Measurements from ENCODE around the gene CMTM7. TPM values are rescaled to one million over a fixed set of nuclear protein-coding genes. Genes with fewer than 3 reads are reported as not detected.

Gene CMTM7
- total and polyA plus RNA-seq, 2 donors = 12.5 to 45.7 TPM

GRCh38 chr3:32428092-32429068 is 36.7 kb downstream of the CMTM7 start:
- Histone ChIP-seq H3K27me3 (ENCODE audit: control insufficient read depth in 2 of 2, insufficient read depth in 1 of 2, low read length in 1 of 2) (no peaks in the 10 kb centered on the region), H3K9me3 (ENCODE audit: control insufficient read depth in 2 of 2, insufficient read depth in 1 of 2, low read length in 1 of 2) (peaks cover 0 to 4% of the 10 kb centered on the region in 2 donors), H3K27ac (ENCODE audit: low read depth in 1 of 2, low read length in 1 of 2) (peak overlapping the region; percentile 84 to 86), H3K4me3 (ENCODE audit: low read length in 2 of 2) (no peak overlapping the region), H3K4me1 (ENCODE audit: control insufficient read depth in 2 of 2, insufficient read depth in 2 of 2, low read length in 2 of 2) (peaks cover 41 to 83% of the 10 kb centered on the region in 2 donors), H3K36me3 (ENCODE audit: control insufficient read depth in 2 of 2, insufficient read depth in 2 of 2, low read length in 1 of 2) (no peaks in the 10 kb centered on the region)
- 35% methylated on average over 12 of the region's 12 CpGs for WGBS
- peak in 4 of 9 donors; percentile 43 to 85 (median 58) for DNase-seq (ENCODE audit: low read depth in 6 of 9, low spot score in 9 of 9)

DNA sequence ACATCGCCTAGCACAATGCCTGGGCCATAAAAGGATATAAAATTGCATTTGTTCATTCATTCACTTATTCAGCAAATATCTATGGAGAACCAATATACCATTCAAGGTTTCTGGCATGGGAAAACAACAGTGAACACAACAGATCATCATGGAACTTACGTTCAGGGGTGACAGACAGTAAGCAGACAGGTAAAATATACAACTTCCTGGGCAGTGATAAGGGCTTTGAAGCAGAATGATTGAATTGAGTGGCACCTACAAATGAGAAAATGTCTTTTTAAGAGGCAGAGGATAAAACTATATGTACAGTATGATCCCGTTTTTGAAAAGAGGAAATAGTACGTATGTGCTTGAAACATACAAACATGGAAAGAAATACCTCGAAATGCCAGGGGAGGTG is 39.2 kb downstream of the CMTM7 start:
- 61% methylated on average over 5 of the region's 5 CpGs for WGBS
- no peak for DNase-seq (ENCODE audit: low read depth in 6 of 9, low spot score in 9 of 9)
- Histone ChIP-seq H3K9me3 (ENCODE audit: control insufficient read depth in 2 of 2, insufficient read depth in 1 of 2, low read length in 1 of 2) (no peaks in the 10 kb centered on the region), H3K36me3 (ENCODE audit: control insufficient read depth in 2 of 2, insufficient read depth in 2 of 2, low read length in 1 of 2) (no peaks in the 10 kb centered on the region), H3K27ac (ENCODE audit: low read depth in 1 of 2, low read length in 1 of 2) (peak overlapping the region in 1 of 2 donors; percentile 29), H3K4me3 (ENCODE audit: low read length in 2 of 2) (no peak overlapping the region), H3K27me3 (ENCODE audit: control insufficient read depth in 2 of 2, insufficient read depth in 1 of 2, low read length in 1 of 2) (no peaks in the 10 kb centered on the region), H3K4me1 (ENCODE audit: control insufficient read depth in 2 of 2, insufficient read depth in 2 of 2, low read length in 2 of 2) (peaks cover 25 to 65% of the 10 kb centered on the region in 2 donors)

DNA sequence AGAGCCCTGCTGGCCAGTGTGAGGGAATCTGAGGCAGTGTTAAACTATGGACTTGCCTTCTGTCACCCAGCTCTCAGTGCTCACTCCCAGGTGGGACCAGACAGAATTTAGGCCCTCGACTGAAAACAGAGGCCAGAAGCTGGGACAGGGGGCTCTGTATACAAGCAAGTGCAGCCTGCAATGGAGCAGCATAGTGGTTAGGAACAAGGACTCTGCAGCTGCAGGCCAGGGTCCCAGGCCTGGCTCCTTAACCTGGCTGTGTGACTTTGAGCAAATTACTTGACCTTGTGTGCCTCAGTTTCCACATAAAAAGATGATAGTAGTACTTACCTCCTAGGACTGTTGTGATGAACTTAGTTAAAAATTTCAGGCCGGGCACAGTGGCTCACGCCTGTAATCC is 39.8 kb downstream of the CMTM7 start:
- Histone ChIP-seq H3K4me1 (ENCODE audit: control insufficient read depth in 2 of 2, insufficient read depth in 2 of 2, low read length in 2 of 2) (peaks cover 31 to 68% of the 10 kb centered on the region in 2 donors), H3K36me3 (ENCODE audit: control insufficient read depth in 2 of 2, insufficient read depth in 2 of 2, low read length in 1 of 2) (no peaks in the 10 kb centered on the region), H3K9me3 (ENCODE audit: control insufficient read depth in 2 of 2, insufficient read depth in 1 of 2, low read length in 1 of 2) (no peaks in the 10 kb centered on the region), H3K27ac (ENCODE audit: low read depth in 1 of 2, low read length in 1 of 2) (peak overlapping the region; percentile 36 to 54), H3K4me3 (ENCODE audit: low read length in 2 of 2) (no peak overlapping the region), H3K27me3 (ENCODE audit: control insufficient read depth in 2 of 2, insufficient read depth in 1 of 2, low read length in 1 of 2) (no peaks in the 10 kb centered on the region)
- DNase-seq (ENCODE audit: low read depth in 6 of 9, low spot score in 9 of 9) = no peak
- WGBS = 95% methylated on average over 3 of the region's 3 CpGs

- 95% methylated on average over 6 of the region's 6 CpGs for WGBS
- Histone ChIP-seq H3K9me3 (ENCODE audit: control insufficient read depth in 2 of 2, insufficient read depth in 1 of 2, low read length in 1 of 2) (no peaks in the 10 kb centered on the region), H3K36me3 (ENCODE audit: control insufficient read depth in 2 of 2, insufficient read depth in 2 of 2, low read length in 1 of 2) (no peaks in the 10 kb centered on the region), H3K27ac (ENCODE audit: low read depth in 1 of 2, low read length in 1 of 2) (peak overlapping the region; percentile 77 to 88), H3K4me3 (ENCODE audit: low read length in 2 of 2) (no peak overlapping the region), H3K4me1 (ENCODE audit: control insufficient read depth in 2 of 2, insufficient read depth in 2 of 2, low read length in 2 of 2) (peaks cover 34 to 72% of the 10 kb centered on the region in 2 donors), H3K27me3 (ENCODE audit: control insufficient read depth in 2 of 2, insufficient read depth in 1 of 2, low read length in 1 of 2) (no peaks in the 10 kb centered on the region)
- DNase-seq (ENCODE audit: low read depth in 6 of 9, low spot score in 9 of 9) = no peak
These were observed 40.5 kb downstream of the CMTM7 start for GRCh38 chr3:32432045-32432710.

GRCh38 chr3:32432711-32433530 is 41.3 kb downstream of the CMTM7 start:
- no peaks in the 10 kb centered on the region for H3K27me3 ChIP-seq (ENCODE audit: control insufficient read depth in 2 of 2, insufficient read depth in 1 of 2, low read length in 1 of 2)
- H3K4me3 ChIP-seq (ENCODE audit: low read length in 2 of 2) = no peak overlapping the region
- H3K27ac ChIP-seq (ENCODE audit: low read depth in 1 of 2, low read length in 1 of 2) = peak overlapping the region; percentile 77 to 88

DNA sequence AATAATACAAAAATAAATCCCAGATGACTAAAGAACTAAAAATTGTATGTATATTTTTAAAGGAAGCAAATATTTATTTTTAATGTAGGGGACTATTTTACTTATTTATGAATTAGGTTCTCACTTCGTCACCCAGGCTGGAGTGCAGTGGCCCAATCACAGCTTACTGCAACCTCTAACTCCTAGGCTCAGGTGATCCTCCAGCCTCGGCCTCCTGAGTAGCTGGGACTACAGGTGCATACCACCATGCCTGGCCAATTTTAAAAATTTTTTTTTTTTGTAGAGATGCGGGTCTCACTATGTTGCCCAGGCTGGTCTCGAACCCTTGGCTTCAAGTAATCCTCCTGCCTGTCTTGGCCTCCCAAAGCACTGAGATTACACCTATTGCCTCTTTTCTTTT is 42.6 kb downstream of the CMTM7 start:
- Histone ChIP-seq H3K4me1 (ENCODE audit: control insufficient read depth in 2 of 2, insufficient read depth in 2 of 2, low read length in 2 of 2) (peaks cover 36 to 71% of the 10 kb centered on the region in 2 donors), H3K36me3 (ENCODE audit: control insufficient read depth in 2 of 2, insufficient read depth in 2 of 2, low read length in 1 of 2) (no peaks in the 10 kb centered on the region), H3K9me3 (ENCODE audit: control insufficient read depth in 2 of 2, insufficient read depth in 1 of 2, low read length in 1 of 2) (peaks cover 0 to 3% of the 10 kb centered on the region in 2 donors), H3K4me3 (ENCODE audit: low read length in 2 of 2) (no peak overlapping the region), H3K27me3 (ENCODE audit: control insufficient read depth in 2 of 2, insufficient read depth in 1 of 2, low read length in 1 of 2) (no peaks in the 10 kb centered on the region), H3K27ac (ENCODE audit: low read depth in 1 of 2, low read length in 1 of 2) (peak overlapping the region in 1 of 2 donors; percentile 46)
- DNase-seq (ENCODE audit: low read depth in 6 of 9, low spot score in 9 of 9) = no peak
- WGBS = over 99% methylated on average over 4 of the region's 4 CpGs

More at GRCh38 chr3:32432711-32433530, 41.3 kb downstream of the CMTM7 start:
- Histone ChIP-seq H3K9me3 (ENCODE audit: control insufficient read depth in 2 of 2, insufficient read depth in 1 of 2, low read length in 1 of 2) (peaks cover 0 to 3% of the 10 kb centered on the region in 2 donors), H3K36me3 (ENCODE audit: control insufficient read depth in 2 of 2, insufficient read depth in 2 of 2, low read length in 1 of 2) (no peaks in the 10 kb centered on the region), H3K4me1 (ENCODE audit: control insufficient read depth in 2 of 2, insufficient read depth in 2 of 2, low read length in 2 of 2) (peaks cover 36 to 72% of the 10 kb centered on the region in 2 donors)
- DNase-seq (ENCODE audit: low read depth in 6 of 9, low spot score in 9 of 9) = peak in 2 of 9 donors; percentile 39 to 77
- 79% methylated on average over 12 of the region's 12 CpGs for WGBS

- 83% methylated on average over 4 of the region's 4 CpGs for WGBS
- H3K4me3 ChIP-seq (ENCODE audit: low read length in 2 of 2) = no peak overlapping the region
- peak overlapping the region in 1 of 2 donors; percentile 61 for H3K27ac ChIP-seq (ENCODE audit: low read depth in 1 of 2, low read length in 1 of 2)
- no peaks in the 10 kb centered on the region for H3K36me3 ChIP-seq (ENCODE audit: control insufficient read depth in 2 of 2, insufficient read depth in 2 of 2, low read length in 1 of 2)
- no peak for DNase-seq (ENCODE audit: low read depth in 6 of 9, low spot score in 9 of 9)
- H3K4me1 ChIP-seq (ENCODE audit: control insufficient read depth in 2 of 2, insufficient read depth in 2 of 2, low read length in 2 of 2) = peaks cover 33 to 78% of the 10 kb centered on the region in 2 donors
- H3K27me3 ChIP-seq (ENCODE audit: control insufficient read depth in 2 of 2, insufficient read depth in 1 of 2, low read length in 1 of 2) = no peaks in the 10 kb centered on the region
- H3K9me3 ChIP-seq (ENCODE audit: control insufficient read depth in 2 of 2, insufficient read depth in 1 of 2, low read length in 1 of 2) = peaks cover 0 to 3% of the 10 kb centered on the region in 2 donors
These were observed 44.5 kb downstream of the CMTM7 start for GRCh38 chr3:32435911-32436815.

GRCh38 chr3:32436816-32437189 is 45.1 kb downstream of the CMTM7 start:
- no peak overlapping the region for H3K4me3 ChIP-seq (ENCODE audit: low read length in 2 of 2)
- H3K9me3 ChIP-seq (ENCODE audit: control insufficient read depth in 2 of 2, insufficient read depth in 1 of 2, low read length in 1 of 2) = peaks cover 0 to 3% of the 10 kb centered on the region in 2 donors
- peaks cover 0 to 5% of the 10 kb centered on the region in 2 donors for H3K36me3 ChIP-seq (ENCODE audit: control insufficient read depth in 2 of 2, insufficient read depth in 2 of 2, low read length in 1 of 2)
- no peaks in the 10 kb centered on the region for H3K27me3 ChIP-seq (ENCODE audit: control insufficient read depth in 2 of 2, insufficient read depth in 1 of 2, low read length in 1 of 2)
- H3K4me1 ChIP-seq (ENCODE audit: control insufficient read depth in 2 of 2, insufficient read depth in 2 of 2, low read length in 2 of 2) = peaks cover 29 to 73% of the 10 kb centered on the region in 2 donors
- 97% methylated on average over 4 of the region's 4 CpGs for WGBS
- DNase-seq (ENCODE audit: low read depth in 6 of 9, low spot score in 9 of 9) = no peak
- H3K27ac ChIP-seq (ENCODE audit: low read depth in 1 of 2, low read length in 1 of 2) = peak overlapping the region in 1 of 2 donors; percentile 1
